ENCODE results near the gene DHRS3. TPM values are rescaled to one million over a fixed set of nuclear protein-coding genes. Genes with fewer than 3 reads are reported as not detected.
A peak's percentile ranks its signal among the peaks of the same experiment; 100 is the strongest.

DHRS3 gene
- total and polyA plus RNA-seq, 2 of the 13 experiments (the other 11 are each of a cell fraction or from before 2014, with no cell fraction given): 48.5 to 90.5 TPM

DNA sequence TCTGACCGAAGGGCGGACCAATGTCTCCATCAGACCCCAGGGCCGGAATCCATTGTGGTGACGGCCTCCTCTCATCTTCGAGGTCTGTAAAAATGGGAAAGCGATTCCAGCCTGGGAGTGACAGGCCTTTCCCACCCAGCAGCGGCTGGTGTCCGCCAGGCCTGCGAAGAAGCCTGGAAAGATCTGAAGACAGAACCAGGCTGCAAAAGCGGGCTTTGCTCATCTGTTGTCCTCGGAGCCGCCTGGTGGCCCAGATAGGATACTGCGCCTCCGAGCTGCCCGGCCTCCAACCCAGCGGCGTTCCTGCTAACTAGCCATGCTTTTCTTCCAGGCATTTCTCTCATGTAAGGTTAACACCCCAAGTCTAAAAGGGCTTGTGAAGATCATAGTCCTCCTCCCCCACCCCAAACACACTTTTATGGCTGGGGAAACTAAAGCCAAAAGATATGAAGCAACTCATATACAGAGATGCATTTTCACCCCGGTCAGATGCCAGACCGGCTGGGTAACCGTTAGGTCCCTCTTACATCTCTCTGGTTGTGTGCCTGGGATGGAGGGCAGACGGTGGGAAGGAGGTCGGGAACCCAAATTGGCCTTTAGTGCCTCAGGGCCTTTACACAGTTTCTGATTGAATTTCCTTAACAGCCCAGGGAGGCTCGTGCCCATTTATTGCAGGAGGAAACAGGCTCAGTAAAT lies 1.9 kb upstream of the DHRS3 start (continued):
- TF ChIP-seq, protein P1, sequence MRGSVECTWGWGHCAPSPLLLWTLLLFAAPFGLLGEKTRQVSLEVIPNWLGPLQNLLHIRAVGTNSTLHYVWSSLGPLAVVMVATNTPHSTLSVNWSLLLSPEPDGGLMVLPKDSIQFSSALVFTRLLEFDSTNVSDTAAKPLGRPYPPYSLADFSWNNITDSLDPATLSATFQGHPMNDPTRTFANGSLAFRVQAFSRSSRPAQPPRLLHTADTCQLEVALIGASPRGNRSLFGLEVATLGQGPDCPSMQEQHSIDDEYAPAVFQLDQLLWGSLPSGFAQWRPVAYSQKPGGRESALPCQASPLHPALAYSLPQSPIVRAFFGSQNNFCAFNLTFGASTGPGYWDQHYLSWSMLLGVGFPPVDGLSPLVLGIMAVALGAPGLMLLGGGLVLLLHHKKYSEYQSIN (CRISPR knock-in tag; IDR thresholded peaks at IDR 0.05; ENCODE audit: borderline replicate concordance): no peak
- TF ChIP-seq ZFP36L2 (CRISPR knock-in tag; IDR thresholded peaks at IDR 0.05) (no peak), FOXO1 (CRISPR knock-in tag; IDR thresholded peaks at IDR 0.05) (peak; percentile 17; the same call in 1 of the 2 replicates), SALL1 (CRISPR knock-in tag; IDR thresholded peaks at IDR 0.05) (peak; percentile 54), ZNF124 (CRISPR knock-in tag; IDR thresholded peaks at IDR 0.05) (peak; percentile 50; the same call in 1 of the 2 replicates), TARDBP (CRISPR knock-in tag; IDR thresholded peaks at IDR 0.05) (peak; percentile 57; the same call in 1 of the 2 replicates), KLF11 (CRISPR knock-in tag; IDR thresholded peaks at IDR 0.05) (no peak), ZNF773 (CRISPR knock-in tag; IDR thresholded peaks at IDR 0.05; ENCODE audit: borderline replicate concordance) (no peak), BCL6 (CRISPR knock-in tag; IDR thresholded peaks at IDR 0.05) (peak; percentile 67), KAT8 (CRISPR knock-in tag; IDR thresholded peaks at IDR 0.05) (peak; percentile 28; the same call in 1 of the 2 replicates), ZNF768 (CRISPR knock-in tag; IDR thresholded peaks at IDR 0.05) (peak; percentile 25; the same call in 1 of the 2 replicates), YEATS2 (CRISPR knock-in tag; IDR thresholded peaks at IDR 0.05; ENCODE audit: borderline replicate concordance) (no peak), PITX1 (CRISPR knock-in tag; IDR thresholded peaks at IDR 0.05) (0 out of 2 replicates have a peak, but pooled peaks have one; percentile 16), DNMT3B (CRISPR knock-in tag; conservative IDR thresholded peaks at IDR 0.05) (no peak), RAD51 (IDR thresholded peaks at IDR 0.05; ENCODE audit: borderline replicate concordance) (no peak), ZNF749 (CRISPR knock-in tag; IDR thresholded peaks at IDR 0.05; ENCODE audit: borderline replicate concordance) (no peak), ZKSCAN5 (CRISPR knock-in tag; IDR thresholded peaks at IDR 0.05) (no peak), RORA (CRISPR knock-in tag; IDR thresholded peaks at IDR 0.05) (no peak), SMC3 (IDR thresholded peaks at IDR 0.05; ENCODE audit: low read length) (peak; percentile 74), GATAD2A (CRISPR knock-in tag; IDR thresholded peaks at IDR 0.05) (peak; percentile 45; the same call in 1 of the 2 replicates)
- TF ChIP-seq, protein P2, sequence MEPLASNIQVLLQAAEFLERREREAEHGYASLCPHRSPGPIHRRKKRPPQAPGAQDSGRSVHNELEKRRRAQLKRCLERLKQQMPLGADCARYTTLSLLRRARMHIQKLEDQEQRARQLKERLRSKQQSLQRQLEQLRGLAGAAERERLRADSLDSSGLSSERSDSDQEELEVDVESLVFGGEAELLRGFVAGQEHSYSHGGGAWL (CRISPR knock-in tag; IDR thresholded peaks at IDR 0.05): 0 out of 2 replicates have a peak, but pooled peaks have one; percentile 21
- TF ChIP-seq, protein P3, sequence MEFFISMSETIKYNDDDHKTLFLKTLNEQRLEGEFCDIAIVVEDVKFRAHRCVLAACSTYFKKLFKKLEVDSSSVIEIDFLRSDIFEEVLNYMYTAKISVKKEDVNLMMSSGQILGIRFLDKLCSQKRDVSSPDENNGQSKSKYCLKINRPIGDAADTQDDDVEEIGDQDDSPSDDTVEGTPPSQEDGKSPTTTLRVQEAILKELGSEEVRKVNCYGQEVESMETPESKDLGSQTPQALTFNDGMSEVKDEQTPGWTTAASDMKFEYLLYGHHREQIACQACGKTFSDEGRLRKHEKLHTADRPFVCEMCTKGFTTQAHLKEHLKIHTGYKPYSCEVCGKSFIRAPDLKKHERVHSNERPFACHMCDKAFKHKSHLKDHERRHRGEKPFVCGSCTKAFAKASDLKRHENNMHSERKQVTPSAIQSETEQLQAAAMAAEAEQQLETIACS (CRISPR knock-in tag; IDR thresholded peaks at IDR 0.05): no peak
- TF ChIP-seq, protein P4, sequence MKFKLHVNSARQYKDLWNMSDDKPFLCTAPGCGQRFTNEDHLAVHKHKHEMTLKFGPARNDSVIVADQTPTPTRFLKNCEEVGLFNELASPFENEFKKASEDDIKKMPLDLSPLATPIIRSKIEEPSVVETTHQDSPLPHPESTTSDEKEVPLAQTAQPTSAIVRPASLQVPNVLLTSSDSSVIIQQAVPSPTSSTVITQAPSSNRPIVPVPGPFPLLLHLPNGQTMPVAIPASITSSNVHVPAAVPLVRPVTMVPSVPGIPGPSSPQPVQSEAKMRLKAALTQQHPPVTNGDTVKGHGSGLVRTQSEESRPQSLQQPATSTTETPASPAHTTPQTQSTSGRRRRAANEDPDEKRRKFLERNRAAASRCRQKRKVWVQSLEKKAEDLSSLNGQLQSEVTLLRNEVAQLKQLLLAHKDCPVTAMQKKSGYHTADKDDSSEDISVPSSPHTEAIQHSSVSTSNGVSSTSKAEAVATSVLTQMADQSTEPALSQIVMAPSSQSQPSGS (CRISPR knock-in tag; IDR thresholded peaks at IDR 0.05): peak; percentile 52; the same call in 1 of the 2 replicates
- TF ChIP-seq, protein P5, sequence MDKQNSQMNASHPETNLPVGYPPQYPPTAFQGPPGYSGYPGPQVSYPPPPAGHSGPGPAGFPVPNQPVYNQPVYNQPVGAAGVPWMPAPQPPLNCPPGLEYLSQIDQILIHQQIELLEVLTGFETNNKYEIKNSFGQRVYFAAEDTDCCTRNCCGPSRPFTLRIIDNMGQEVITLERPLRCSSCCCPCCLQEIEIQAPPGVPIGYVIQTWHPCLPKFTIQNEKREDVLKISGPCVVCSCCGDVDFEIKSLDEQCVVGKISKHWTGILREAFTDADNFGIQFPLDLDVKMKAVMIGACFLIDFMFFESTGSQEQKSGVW (CRISPR knock-in tag; IDR thresholded peaks at IDR 0.05; ENCODE audit: borderline replicate concordance): no peak
- TF ChIP-seq, protein P6, sequence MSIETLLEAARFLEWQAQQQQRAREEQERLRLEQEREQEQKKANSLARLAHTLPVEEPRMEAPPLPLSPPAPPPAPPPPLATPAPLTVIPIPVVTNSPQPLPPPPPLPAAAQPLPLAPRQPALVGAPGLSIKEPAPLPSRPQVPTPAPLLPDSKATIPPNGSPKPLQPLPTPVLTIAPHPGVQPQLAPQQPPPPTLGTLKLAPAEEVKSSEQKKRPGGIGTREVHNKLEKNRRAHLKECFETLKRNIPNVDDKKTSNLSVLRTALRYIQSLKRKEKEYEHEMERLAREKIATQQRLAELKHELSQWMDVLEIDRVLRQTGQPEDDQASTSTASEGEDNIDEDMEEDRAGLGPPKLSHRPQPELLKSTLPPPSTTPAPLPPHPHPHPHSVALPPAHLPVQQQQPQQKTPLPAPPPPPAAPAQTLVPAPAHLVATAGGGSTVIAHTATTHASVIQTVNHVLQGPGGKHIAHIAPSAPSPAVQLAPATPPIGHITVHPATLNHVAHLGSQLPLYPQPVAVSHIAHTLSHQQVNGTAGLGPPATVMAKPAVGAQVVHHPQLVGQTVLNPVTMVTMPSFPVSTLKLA (IDR thresholded peaks at IDR 0.05): no peak
